GM12873 (cell line): ENCODE measurements around the gene PROSER2.

Source experiments
- TF ChIP-seq, protein P1 (sequence below): IDR thresholded peaks from 2 replicates; pipeline ENCODE4 v1.5.1; 2012; ENCODE audit warnings: low read depth, mild to moderate bottlenecking, moderate library complexity, low read length, control low read depth; ENCODE audit not compliant: insufficient read depth; ENCODE audit errors: missing control alignments

Gene PROSER2

DNA sequence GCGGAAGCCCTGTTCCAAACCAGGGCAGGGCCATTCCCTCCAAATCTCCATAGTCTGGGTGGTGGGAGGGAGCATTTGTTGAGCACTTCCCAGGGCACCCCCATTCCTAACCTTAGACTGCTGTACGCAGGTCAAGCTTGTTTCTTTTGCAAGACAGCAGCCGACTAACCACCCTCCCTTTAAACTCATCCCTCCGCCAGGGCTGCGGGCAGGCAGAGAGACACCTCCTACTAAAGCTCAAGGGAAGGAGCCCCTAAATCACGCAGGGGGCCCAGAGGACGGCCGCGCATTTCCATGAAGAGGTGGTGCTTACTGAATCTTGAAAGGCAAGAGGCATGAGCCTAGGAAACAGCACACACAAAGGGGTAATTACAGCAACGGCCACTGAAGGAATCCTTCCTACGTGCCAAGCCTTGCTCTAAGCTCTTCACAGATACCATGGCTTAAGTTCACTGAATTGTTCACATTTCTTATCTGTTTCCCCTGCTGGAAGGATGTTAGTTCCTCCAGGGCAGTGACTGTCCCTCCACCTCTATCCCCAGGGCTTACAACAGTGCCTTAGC, 90.0 kb downstream of the PROSER2 start:
- TF ChIP-seq, protein P1, sequence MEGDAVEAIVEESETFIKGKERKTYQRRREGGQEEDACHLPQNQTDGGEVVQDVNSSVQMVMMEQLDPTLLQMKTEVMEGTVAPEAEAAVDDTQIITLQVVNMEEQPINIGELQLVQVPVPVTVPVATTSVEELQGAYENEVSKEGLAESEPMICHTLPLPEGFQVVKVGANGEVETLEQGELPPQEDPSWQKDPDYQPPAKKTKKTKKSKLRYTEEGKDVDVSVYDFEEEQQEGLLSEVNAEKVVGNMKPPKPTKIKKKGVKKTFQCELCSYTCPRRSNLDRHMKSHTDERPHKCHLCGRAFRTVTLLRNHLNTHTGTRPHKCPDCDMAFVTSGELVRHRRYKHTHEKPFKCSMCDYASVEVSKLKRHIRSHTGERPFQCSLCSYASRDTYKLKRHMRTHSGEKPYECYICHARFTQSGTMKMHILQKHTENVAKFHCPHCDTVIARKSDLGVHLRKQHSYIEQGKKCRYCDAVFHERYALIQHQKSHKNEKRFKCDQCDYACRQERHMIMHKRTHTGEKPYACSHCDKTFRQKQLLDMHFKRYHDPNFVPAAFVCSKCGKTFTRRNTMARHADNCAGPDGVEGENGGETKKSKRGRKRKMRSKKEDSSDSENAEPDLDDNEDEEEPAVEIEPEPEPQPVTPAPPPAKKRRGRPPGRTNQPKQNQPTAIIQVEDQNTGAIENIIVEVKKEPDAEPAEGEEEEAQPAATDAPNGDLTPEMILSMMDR = no peak

DNA sequence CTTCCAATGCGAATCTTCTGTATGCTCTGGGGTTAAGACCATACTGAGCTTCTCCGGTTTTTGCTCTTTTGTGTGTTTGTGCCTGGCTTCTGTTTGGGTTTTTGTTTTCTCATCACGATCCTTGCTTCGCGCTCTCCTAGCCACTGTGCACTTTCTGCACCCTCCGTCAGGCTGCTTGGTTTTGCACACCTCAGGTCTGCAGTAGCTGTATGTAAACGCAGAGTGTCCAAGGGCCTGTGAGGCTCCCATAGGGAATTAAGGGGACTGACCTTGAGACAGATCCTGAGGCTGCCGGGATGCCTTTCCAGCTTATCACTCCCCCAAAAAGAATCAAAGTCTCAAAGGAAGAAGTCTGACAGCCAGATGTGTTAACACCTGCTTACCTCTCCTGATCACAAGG, 95.2 kb downstream of the PROSER2 start:
- TF ChIP-seq, protein P1 = no peak

DNA sequence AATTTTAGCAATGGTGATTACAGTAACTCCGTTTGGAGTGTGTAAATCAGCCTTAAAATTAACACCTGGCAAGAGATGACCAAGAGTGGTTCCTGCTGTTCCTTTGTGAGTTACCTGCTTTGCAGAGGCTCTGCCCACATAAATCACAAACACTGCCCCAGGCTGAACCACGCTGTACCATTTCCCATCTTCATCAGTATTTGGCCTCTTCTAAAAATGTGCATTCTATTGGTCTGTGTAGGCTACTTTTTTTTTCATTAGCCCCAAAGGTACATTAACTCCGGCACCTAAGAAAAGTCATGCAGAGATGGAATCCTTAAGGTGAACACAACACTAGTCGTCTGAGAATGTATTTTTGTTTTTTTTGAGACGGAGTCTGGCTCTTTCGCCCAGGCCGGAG, 96.1 kb downstream of the PROSER2 start:
- TF ChIP-seq, protein P1 = no peak
